ENCODE data around the gene L3MBTL3. TPM values are rescaled to one million over a fixed set of nuclear protein-coding genes. Genes with fewer than 3 reads are reported as not detected.

The L3MBTL3 gene
- total RNA-seq, result 10 to 100 TPM in 1 of 2 donors, 1 to 10 TPM in 1; 9.8 to 13.1 TPM

DNA sequence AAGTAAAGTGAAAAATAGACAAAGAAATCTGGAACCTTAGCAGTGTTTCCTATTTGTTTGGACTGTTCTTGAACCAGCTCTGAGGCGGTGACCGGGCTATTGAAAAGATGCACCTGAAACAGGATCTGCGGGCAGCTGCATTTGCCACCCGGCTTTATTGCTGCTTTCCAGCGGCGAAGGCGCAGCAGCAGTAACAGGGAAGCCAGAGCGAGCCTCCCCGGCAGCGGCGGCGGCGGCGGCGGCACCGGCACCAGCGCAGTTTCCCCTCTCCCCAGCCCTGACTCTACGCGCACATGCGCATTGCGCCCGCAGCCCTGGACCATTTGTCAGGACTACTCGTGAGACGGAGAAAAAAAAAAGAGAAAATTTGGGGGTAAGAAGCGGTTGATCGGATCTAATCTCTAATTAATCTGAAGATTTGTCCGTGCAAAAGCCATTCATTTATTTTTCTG, at the start of gene L3MBTL3:
Gene L3MBTL3 (plus strand): TSS at position 290 of the 452 bp plus-strand sequence. CDS start 24,119 bp downstream, outside the sequence.
- DNase-seq, result peak; percentile 94
- TF ChIP-seq, protein P1, sequence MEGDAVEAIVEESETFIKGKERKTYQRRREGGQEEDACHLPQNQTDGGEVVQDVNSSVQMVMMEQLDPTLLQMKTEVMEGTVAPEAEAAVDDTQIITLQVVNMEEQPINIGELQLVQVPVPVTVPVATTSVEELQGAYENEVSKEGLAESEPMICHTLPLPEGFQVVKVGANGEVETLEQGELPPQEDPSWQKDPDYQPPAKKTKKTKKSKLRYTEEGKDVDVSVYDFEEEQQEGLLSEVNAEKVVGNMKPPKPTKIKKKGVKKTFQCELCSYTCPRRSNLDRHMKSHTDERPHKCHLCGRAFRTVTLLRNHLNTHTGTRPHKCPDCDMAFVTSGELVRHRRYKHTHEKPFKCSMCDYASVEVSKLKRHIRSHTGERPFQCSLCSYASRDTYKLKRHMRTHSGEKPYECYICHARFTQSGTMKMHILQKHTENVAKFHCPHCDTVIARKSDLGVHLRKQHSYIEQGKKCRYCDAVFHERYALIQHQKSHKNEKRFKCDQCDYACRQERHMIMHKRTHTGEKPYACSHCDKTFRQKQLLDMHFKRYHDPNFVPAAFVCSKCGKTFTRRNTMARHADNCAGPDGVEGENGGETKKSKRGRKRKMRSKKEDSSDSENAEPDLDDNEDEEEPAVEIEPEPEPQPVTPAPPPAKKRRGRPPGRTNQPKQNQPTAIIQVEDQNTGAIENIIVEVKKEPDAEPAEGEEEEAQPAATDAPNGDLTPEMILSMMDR (IDR thresholded peaks at IDR 0.05), result no peak
- H3K4me1 ChIP-seq, result no peaks in the 10 kb centered on the region
- peak within 1 kb of the TSS; percentile 79 for H3K27ac ChIP-seq
- peak within 1 kb of the TSS; percentile 79 to 86 for H3K9ac ChIP-seq (ENCODE audit: low read depth in 2 of 2, low read length in 2 of 2)
- no peaks in the 10 kb centered on the region for H3K36me3 ChIP-seq
- intact Hi-C loops (cut with DNase I), result loop anchor here (10.0 kb wide), 2 partner anchors 124 to 244 kb away; no protein-coding TSS in a partner anchor
- no peaks in the 10 kb centered on the region for H3K9me3 ChIP-seq
- H3K27me3 ChIP-seq, result no peaks in the 10 kb centered on the region
- peak within 1 kb of the TSS; percentile 76 for H3K4me3 ChIP-seq

DNA sequence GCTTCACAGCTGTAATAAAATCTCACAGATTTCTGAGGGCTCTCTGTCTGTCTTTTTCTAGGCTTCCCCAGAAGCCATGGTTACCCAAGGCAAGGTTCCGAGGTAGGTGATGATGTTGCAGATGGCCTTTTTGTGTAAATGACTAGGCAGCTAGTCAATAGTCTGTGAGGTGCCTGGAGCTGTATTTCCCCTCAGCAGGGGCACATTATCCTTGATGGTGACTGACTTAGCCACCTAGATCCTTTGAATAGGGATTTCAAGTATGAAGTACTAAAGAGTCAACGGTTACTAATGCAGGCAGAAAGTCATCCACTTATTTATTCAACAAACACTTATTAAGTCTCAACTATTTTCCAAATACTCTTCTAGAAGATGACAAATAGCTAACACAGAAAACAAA, 49.3 kb upstream of the L3MBTL3 start:
- no peaks in the 10 kb centered on the region for H3K4me1 ChIP-seq
- no peaks in the 10 kb centered on the region for H3K27me3 ChIP-seq
- no peak overlapping the region for H3K27ac ChIP-seq
- intact Hi-C loops (cut with DNase I), result no loop called here
- no peaks in the 10 kb centered on the region for H3K9me3 ChIP-seq
- no peak overlapping the region for H3K9ac ChIP-seq (ENCODE audit: low read depth in 2 of 2, low read length in 2 of 2)
- H3K4me3 ChIP-seq, result no peak overlapping the region
- TF ChIP-seq, protein P1 (IDR thresholded peaks at IDR 0.05), result no peak
- DNase-seq, result no peak
- no peaks in the 10 kb centered on the region for H3K36me3 ChIP-seq

DNA sequence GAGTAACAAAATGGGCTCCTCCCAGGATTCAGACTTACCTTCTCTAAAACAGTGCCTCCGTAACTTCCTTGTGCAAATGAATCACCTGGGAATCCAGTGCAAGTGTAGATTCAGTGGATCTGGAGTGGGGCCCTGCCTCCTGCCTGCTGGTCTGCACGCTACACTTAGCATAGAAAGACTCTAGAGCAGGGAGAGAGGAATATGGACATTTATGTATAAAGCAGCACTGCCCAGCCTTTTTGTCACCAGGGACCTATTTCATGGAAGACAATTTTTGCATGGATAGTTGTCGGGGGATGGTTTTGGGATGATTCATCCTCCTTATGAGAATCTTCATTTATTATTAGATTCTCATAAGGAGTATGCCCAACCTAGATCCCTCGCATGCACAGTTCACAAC, 42.3 kb upstream of the L3MBTL3 start:
- no peak for DNase-seq
- Histone ChIP-seq H3K9ac (ENCODE audit: low read depth in 2 of 2, low read length in 2 of 2) (no peak overlapping the region), H3K36me3 (no peaks in the 10 kb centered on the region), H3K27me3 (no peaks in the 10 kb centered on the region), H3K27ac (no peak overlapping the region), H3K4me3 (no peak overlapping the region), H3K9me3 (no peaks in the 10 kb centered on the region), H3K4me1 (no peaks in the 10 kb centered on the region)
- intact Hi-C loops (cut with DNase I), result no loop called here
- TF ChIP-seq, protein P1 (IDR thresholded peaks at IDR 0.05), result no peak

DNA sequence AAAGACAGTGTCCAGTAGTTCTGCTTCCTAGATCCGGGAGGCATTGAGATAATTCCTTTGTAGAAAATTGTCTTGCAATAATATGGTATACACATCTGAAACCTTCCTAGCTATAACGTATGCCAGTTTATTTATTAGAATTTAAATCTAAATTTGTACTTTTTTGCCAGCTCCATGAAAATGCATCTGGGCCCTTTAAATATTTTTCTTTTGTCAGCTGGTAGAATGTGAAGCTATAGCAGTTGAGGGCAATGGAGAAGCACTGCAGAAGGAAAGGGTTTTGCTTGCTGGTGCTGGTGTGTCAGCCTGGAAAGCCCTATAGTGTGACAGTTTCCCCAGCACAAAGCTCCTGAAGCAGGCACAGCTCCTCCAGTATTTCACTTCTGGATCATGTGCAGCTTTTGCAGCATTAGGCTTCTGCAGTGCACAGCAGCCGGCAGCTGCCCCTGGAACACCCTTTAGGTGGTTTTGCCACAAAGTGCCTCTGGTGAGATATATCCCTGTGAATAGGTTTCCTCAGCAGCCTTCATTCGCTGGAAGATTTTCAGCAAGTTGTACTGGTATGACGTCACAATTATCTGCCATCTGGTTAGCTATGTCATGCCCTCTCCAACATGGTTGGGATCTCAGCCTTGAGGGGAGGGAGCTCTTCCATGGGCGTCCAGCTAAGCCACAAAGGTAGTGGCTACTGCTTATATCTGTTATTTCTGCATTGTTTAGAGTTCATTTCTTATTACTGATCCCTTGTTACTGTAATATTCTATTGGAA, 40.0 kb upstream of the L3MBTL3 start:
- TF ChIP-seq, protein P1 (IDR thresholded peaks at IDR 0.05), result no peak
- Histone ChIP-seq H3K9ac (ENCODE audit: low read depth in 2 of 2, low read length in 2 of 2) (no peak overlapping the region), H3K36me3 (no peaks in the 10 kb centered on the region), H3K4me1 (no peaks in the 10 kb centered on the region), H3K27me3 (no peaks in the 10 kb centered on the region), H3K4me3 (no peak overlapping the region), H3K9me3 (no peaks in the 10 kb centered on the region), H3K27ac (no peak overlapping the region)
- intact Hi-C loops (cut with DNase I), result no loop called here
- DNase-seq, result no peak

DNA sequence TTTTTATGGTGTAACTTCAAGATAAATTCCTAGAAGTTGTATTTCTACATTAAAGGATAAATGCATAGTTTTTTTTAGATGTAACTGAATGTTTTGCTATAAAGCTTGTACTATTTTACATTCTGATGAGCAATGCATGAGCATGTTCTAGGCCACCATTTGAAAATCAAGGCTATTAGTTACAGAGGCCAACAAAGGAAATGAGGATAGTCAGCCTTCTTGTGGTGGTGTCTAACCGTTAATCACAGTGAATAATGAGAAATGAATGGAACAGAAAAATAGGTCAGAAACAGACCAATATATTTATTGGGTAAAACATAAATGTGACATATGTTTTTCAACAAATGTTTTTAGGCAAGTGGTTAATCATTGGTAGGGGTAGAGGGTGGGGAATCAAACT, 37.6 kb upstream of the L3MBTL3 start:
- H3K27ac ChIP-seq, result no peak overlapping the region
- no peak overlapping the region for H3K4me3 ChIP-seq
- intact Hi-C loops (cut with DNase I), result no loop called here
- TF ChIP-seq, protein P1 (IDR thresholded peaks at IDR 0.05), result no peak
- DNase-seq, result no peak
- H3K9me3 ChIP-seq, result no peaks in the 10 kb centered on the region
- H3K36me3 ChIP-seq, result no peaks in the 10 kb centered on the region
- H3K9ac ChIP-seq (ENCODE audit: low read depth in 2 of 2, low read length in 2 of 2), result no peak overlapping the region
- H3K4me1 ChIP-seq, result no peaks in the 10 kb centered on the region
- no peaks in the 10 kb centered on the region for H3K27me3 ChIP-seq

Data from colonic mucosa (tissue), 4 donors.